Muscle of back (tissue), 11 donors: ENCODE data around the gene ERN2. TPM values are rescaled to one million over a fixed set of nuclear protein-coding genes. Genes with fewer than 3 reads are reported as not detected.
A peak's percentile ranks its signal among the peaks of the same experiment; 100 is the strongest.

Source experiments
- DNase-seq, 3 donors: peaks; one replicate each; pipeline versions ENCODE4 v3.0.0 to v3.0.0-alpha.2; 2013
- polyA plus RNA-seq, 10 donors: library from polyadenylated mRNA; unstranded; fragments of 120-200 nt; gene quantifications; one replicate each; pipeline ENCODE4 v1.2.1, GENCODE V29; 2013; ENCODE audit not compliant: insufficient read length in 10 of 10

ERN2 gene
- polyA plus RNA-seq, 10 donors: 0.05 to 0.19 (median 0.08) TPM; not detected in 5

- DNase-seq: peak in 1 of 3 donors; percentile 0
These were observed 72.4 kb downstream of the ERN2 start for GRCh38 chr16:23640615-23640930.

Other genes starting within 250 kb of the ERN2 start
- gene GGA2, start 202.7 kb downstream of the ERN2 start, polyA plus RNA-seq: 100 to 1,000 TPM in 6 of 10 donors, 10 to 100 TPM in 4; 78.5 to 139 (median 102) TPM
- 10 to 100 TPM; 11.9 to 21.0 (median 16.6) TPM for gene EARS2, start 155.9 kb downstream of the ERN2 start, polyA plus RNA-seq
- 10 to 100 TPM; 56.2 to 74.5 (median 65.7) TPM for gene UBFD1, start 155.5 kb downstream of the ERN2 start, polyA plus RNA-seq
- 100 to 1,000 TPM in 1 of 10 donors, 10 to 100 TPM in 9; 89.1 to 112 (median 96.6) TPM for gene NDUFAB1, start 116.9 kb downstream of the ERN2 start, polyA plus RNA-seq
- gene PALB2, start 71.9 kb downstream of the ERN2 start, polyA plus RNA-seq: 10 to 100 TPM in 5 of 10 donors, 1 to 10 TPM in 5; 7.2 to 13.8 (median 10.0) TPM
- gene DCTN5, start 71.8 kb downstream of the ERN2 start, polyA plus RNA-seq: 10 to 100 TPM; 35.7 to 46.4 (median 43.1) TPM
- gene PLK1, start 34.3 kb downstream of the ERN2 start, polyA plus RNA-seq: 10 to 100 TPM in 6 of 10 donors, 1 to 10 TPM in 4; 8.0 to 17.2 (median 12.0) TPM
- gene CHP2, start 41.8 kb upstream of the ERN2 start, polyA plus RNA-seq: 1 to 10 TPM in 2 of 10 donors, under 1 TPM in 5, not detected in 3; 0.07 to 4.2 (median 0.14) TPM
- 1 to 10 TPM; 1.2 to 3.6 (median 1.7) TPM for gene PRKCB, start 122.8 kb upstream of the ERN2 start, polyA plus RNA-seq